ENCODE data around the gene ZACN.

The ZACN gene

GRCh38 chr17:76092526-76093413, 13.8 kb downstream of the ZACN start:
- no peak for TF ChIP-seq CTCF (conservative IDR thresholded peaks at IDR 0.05; ENCODE audit: low read depth, low read length)
- H3K4me2 ChIP-seq, result no peak overlapping the region
- H3K79me2 ChIP-seq (ENCODE audit: insufficient read depth, low read depth), result no peaks in the 10 kb centered on the region
- H3K27ac ChIP-seq, result no peak overlapping the region
- no peak overlapping the region for H3K4me3 ChIP-seq (IDR thresholded peaks at IDR 0.05; ENCODE audit: insufficient read depth, low read depth, low read length)
- no peak overlapping the region for H3K9ac ChIP-seq
- H3K4me1 ChIP-seq (ENCODE audit: low read depth, poor library complexity, severe bottlenecking), result no peaks in the 10 kb centered on the region
- no peaks in the 10 kb centered on the region for H3K27me3 ChIP-seq (ENCODE audit: insufficient read depth, low read depth)
- no peaks in the 10 kb centered on the region for H4K20me1 ChIP-seq (ENCODE audit: insufficient read depth)
- no peak overlapping the region for H2AFZ ChIP-seq (ENCODE audit: low read depth)
- peaks cover 3% of the 10 kb centered on the region; the same call in 1 of the 2 replicates for H3K36me3 ChIP-seq (ENCODE audit: insufficient read depth)

GRCh38 chr17:76094046-76094445, 15.1 kb downstream of the ZACN start:
- H2AFZ ChIP-seq (ENCODE audit: low read depth), result no peak overlapping the region
- H3K79me2 ChIP-seq (ENCODE audit: insufficient read depth, low read depth), result no peaks in the 10 kb centered on the region
- no peak overlapping the region for H3K27ac ChIP-seq
- no peak overlapping the region for H3K4me3 ChIP-seq (IDR thresholded peaks at IDR 0.05; ENCODE audit: insufficient read depth, low read depth, low read length)
- H3K4me1 ChIP-seq (ENCODE audit: low read depth, poor library complexity, severe bottlenecking), result no peaks in the 10 kb centered on the region
- peaks cover 3% of the 10 kb centered on the region; the same call in 1 of the 2 replicates for H3K36me3 ChIP-seq (ENCODE audit: insufficient read depth)
- TF ChIP-seq CTCF (conservative IDR thresholded peaks at IDR 0.05; ENCODE audit: low read depth, low read length), result no peak
- no peak overlapping the region for H3K9ac ChIP-seq
- no peak overlapping the region for H3K4me2 ChIP-seq
- H4K20me1 ChIP-seq (ENCODE audit: insufficient read depth), result no peaks in the 10 kb centered on the region
- H3K27me3 ChIP-seq (ENCODE audit: insufficient read depth, low read depth), result no peaks in the 10 kb centered on the region

- H3K79me2 ChIP-seq (ENCODE audit: insufficient read depth, low read depth), result no peaks in the 10 kb centered on the region
- TF ChIP-seq CTCF (conservative IDR thresholded peaks at IDR 0.05; ENCODE audit: low read depth, low read length), result no peak
- no peak overlapping the region for H3K4me2 ChIP-seq
- no peaks in the 10 kb centered on the region for H3K27me3 ChIP-seq (ENCODE audit: insufficient read depth, low read depth)
- H3K4me1 ChIP-seq (ENCODE audit: low read depth, poor library complexity, severe bottlenecking), result no peaks in the 10 kb centered on the region
- peaks cover 3% of the 10 kb centered on the region; the same call in 1 of the 2 replicates for H3K36me3 ChIP-seq (ENCODE audit: insufficient read depth)
- no peaks in the 10 kb centered on the region for H4K20me1 ChIP-seq (ENCODE audit: insufficient read depth)
- no peak overlapping the region for H2AFZ ChIP-seq (ENCODE audit: low read depth)
- H3K27ac ChIP-seq, result no peak overlapping the region
- H3K4me3 ChIP-seq (IDR thresholded peaks at IDR 0.05; ENCODE audit: insufficient read depth, low read depth, low read length), result no peak overlapping the region
- no peak overlapping the region for H3K9ac ChIP-seq
Observed at GRCh38 chr17:76095943-76096342, 17.0 kb downstream of the ZACN start.

GRCh38 chr17:76097716-76098295, 18.8 kb downstream of the ZACN start:
- H3K79me2 ChIP-seq (ENCODE audit: insufficient read depth, low read depth), result peaks cover 10% of the 10 kb centered on the region; the same call in 1 of the 2 replicates
- no peak for TF ChIP-seq CTCF (conservative IDR thresholded peaks at IDR 0.05; ENCODE audit: low read depth, low read length)
- no peak overlapping the region for H3K9ac ChIP-seq
- no peaks in the 10 kb centered on the region for H4K20me1 ChIP-seq (ENCODE audit: insufficient read depth)
- H3K4me3 ChIP-seq (IDR thresholded peaks at IDR 0.05; ENCODE audit: insufficient read depth, low read depth, low read length), result no peak overlapping the region
- H3K4me1 ChIP-seq (ENCODE audit: low read depth, poor library complexity, severe bottlenecking), result peaks cover 3% of the 10 kb centered on the region
- peaks cover 3% of the 10 kb centered on the region; the same call in 1 of the 2 replicates for H3K36me3 ChIP-seq (ENCODE audit: insufficient read depth)
- no peaks in the 10 kb centered on the region for H3K27me3 ChIP-seq (ENCODE audit: insufficient read depth, low read depth)
- H3K4me2 ChIP-seq, result no peak overlapping the region
- H2AFZ ChIP-seq (ENCODE audit: low read depth), result no peak overlapping the region
- no peak overlapping the region for H3K27ac ChIP-seq

All from KMS-11 (cell line).